B cell (primary cell): Measurements from ENCODE around the gene OR1L8. TPM values are rescaled to one million over a fixed set of nuclear protein-coding genes. Genes with fewer than 3 reads are reported as not detected.

Source experiments
- ATAC-seq: fragments of 200-7000 bp; cut with Tn5 transposase; one replicate; pipeline ENCODE4 v1.10.0; 2021; ENCODE audit warnings: low read depth, mild to moderate bottlenecking, moderate number of reproducible peaks, moderate library complexity
- CTCF ChIA-PET: fragments of 350-600 bp; sonication (Branson Sonifier 250); formaldehyde crosslinking; loops from one replicate; lab custom pipeline; 2021; ENCODE audit warnings: antibody characterized with exemption, inconsistent platforms; lab: Charles Lee
- POLR2A ChIA-PET: fragments of 350-600 bp; sonication (Branson Sonifier 250); formaldehyde crosslinking; loops from one replicate; lab custom pipeline; 2021; ENCODE audit warnings: antibody characterized with exemption; lab: Charles Lee
- DNase-seq: peaks from one replicate; pipeline ENCODE4 v3.0.0; 2013
- H2AFZ ChIP-seq: 2 replicates; pipeline ENCODE4 v1.6.1; 2012; ENCODE audit warnings: mild to moderate bottlenecking, low read depth, low read length; ENCODE audit not compliant: insufficient read depth, poor library complexity, severe bottlenecking
- H3K27ac ChIP-seq, 2 donors: 1 replicate in 1 of 2; 2 replicates in 1 of 2; pipeline ENCODE4 v1.5.1; 2012 to 2013; ENCODE audit warnings: low read length in 2 of 2, mild to moderate bottlenecking in 2 of 2, moderate library complexity in 1 of 2
- H3K27me3 ChIP-seq, 4 experiments: fragments of 200-600 bp in 1 of 4; sonication (generic) in 1 of 4; replicated peaks in 1 of 4; 1 replicate in 2 of 4; 2 replicates in 2 of 4; pipeline versions ENCODE4 v1.6.1 to v1.7.0; 2013 to 2016; ENCODE audit warnings: low read length in 3 of 4, mild to moderate bottlenecking in 2 of 4, mixed read lengths in 1 of 4, moderate library complexity in 1 of 4; ENCODE audit not compliant: insufficient read depth in 4 of 4, control insufficient read depth in 3 of 4; ENCODE audit errors: control extremely low read depth in 1 of 4
- H3K36me3 ChIP-seq, 2 experiments: replicated peaks in 1 of 2; 1 replicate in 1 of 2; 2 replicates in 1 of 2; pipeline versions ENCODE4 v1.6.1 to v1.7.1; 2013; ENCODE audit warnings: low read length in 1 of 2; ENCODE audit not compliant: insufficient read depth in 2 of 2, control insufficient read depth in 1 of 2; ENCODE audit errors: control extremely low read depth in 1 of 2, extremely low read depth in 1 of 2
- H3K4me1 ChIP-seq, 2 donors: fragments of 200-600 bp in 1 of 2; sonication (generic) in 1 of 2; 1 replicate in 1 of 2; 2 replicates in 1 of 2; pipeline versions ENCODE4 v1.5.1 to v1.6.1; 2013 to 2017; ENCODE audit warnings: low read length in 2 of 2; ENCODE audit not compliant: control insufficient read depth in 2 of 2, insufficient read depth in 2 of 2
- H3K4me2 ChIP-seq: replicated peaks from 2 replicates; pipeline ENCODE3; 2012; ENCODE audit warnings: mild to moderate bottlenecking, low read depth, low read length; ENCODE audit not compliant: poor library complexity, severe bottlenecking
- H3K4me3 ChIP-seq, 5 experiments: fragments of 200-600 bp in 1 of 5; sonication (generic) in 1 of 5; 1 replicate in 3 of 5; 2 replicates in 2 of 5; pipeline versions ENCODE4 v1.5.1 to v1.7.0; 2011 to 2016; ENCODE audit warnings: low read length in 4 of 5, mild to moderate bottlenecking in 4 of 5, low read depth in 2 of 5, control low read depth in 1 of 5, moderate library complexity in 1 of 5; ENCODE audit not compliant: insufficient read depth in 1 of 5; ENCODE audit errors: control extremely low read depth in 1 of 5, extremely low read depth in 1 of 5
- H3K79me2 ChIP-seq: fragments of 200-600 bp; sonication (generic); one replicate; pipeline ENCODE4 v1.6.0; 2016; ENCODE audit warnings: low read length; ENCODE audit not compliant: control insufficient read depth, insufficient read depth
- H3K9ac ChIP-seq: fragments of 200-600 bp; sonication (generic); 2 replicates; pipeline ENCODE4 v1.6.1; 2017; ENCODE audit warnings: mild to moderate bottlenecking, low read length, moderate library complexity
- H3K9me3 ChIP-seq, 3 donors: one replicate each; pipeline versions ENCODE4 v1.6.1 to v1.7.1; 2013; ENCODE audit warnings: low read length in 2 of 3; ENCODE audit not compliant: control insufficient read depth in 2 of 3, insufficient read depth in 1 of 3; ENCODE audit errors: control extremely low read depth in 1 of 3
- H4K20me1 ChIP-seq: 2 replicates; pipeline ENCODE4 v1.6.0; 2012; ENCODE audit warnings: mild to moderate bottlenecking, low read length; ENCODE audit not compliant: insufficient read depth, control insufficient read depth, poor library complexity, severe bottlenecking
- H3K27ac Mint-ChIP-seq: one replicate; pipeline ENCODE4 v1.8.0; 2021; ENCODE audit warnings: mixed read lengths
- H3K27me3 Mint-ChIP-seq: one replicate; pipeline ENCODE4 v1.8.0; 2021; ENCODE audit warnings: mixed read lengths
- H3K4me1 Mint-ChIP-seq: one replicate; pipeline ENCODE4 v1.8.0; 2021; ENCODE audit warnings: mixed read lengths
- H3K4me3 Mint-ChIP-seq: one replicate; pipeline ENCODE4 v1.8.0; 2021; ENCODE audit warnings: mixed read lengths
- H3K9me3 Mint-ChIP-seq: one replicate; pipeline ENCODE4 v1.8.0; 2022; ENCODE audit warnings: mixed read lengths; ENCODE audit not compliant: insufficient read depth
- EZH2 ChIP-seq: IDR thresholded peaks from 2 replicates; pipeline ENCODE4 v1.6.1; 2012; ENCODE audit warnings: borderline replicate concordance, low read depth, mild to moderate bottlenecking, moderate library complexity, low read length; ENCODE audit not compliant: insufficient read depth, poor library complexity, severe bottlenecking
- WGBS: methylation state at CpG from one replicate; pipeline ENCODE4 v1.1.5; 2013; ENCODE audit warnings: missing lambda C conversion rate; ENCODE audit not compliant: insufficient coverage; 5-methylcytosine and 5-hydroxymethylcytosine counted together
- intact Hi-C: fragments of 100-400 bp; cut with micrococcal nuclease; formaldehyde crosslinking; loops from one replicate; pipeline ENCODE4 v1.10.0; 2022
- polyA plus RNA-seq: library from polyadenylated mRNA; depleted of rRNA; stranded (reverse); fragments of >200 nt; gene quantifications from 2 replicates; pipeline ENCODE4 v1.2.3, GENCODE V29; 2012
- total RNA-seq, 2 donors: library from RNA; stranded (reverse); fragments of 120-200 nt in 1 of 2; gene quantifications; 1 replicate in 1 of 2; 2 replicates in 1 of 2; pipeline versions ENCODE4 v1.2.3 to v1.2.4, GENCODE V29; 2013 to 2022
- TF ChIP-seq, protein P1 (sequence below): fragments of 200-600 bp; IDR thresholded peaks from one replicate; pipeline ENCODE4 v1.8.0; 2022; ENCODE audit warnings: antibody characterized with exemption, mild to moderate bottlenecking

OR1L8 gene
- total and polyA plus RNA-seq, 2 donors (not counting 1 experiment from before 2014, with no cell fraction given), result not detected

DNA sequence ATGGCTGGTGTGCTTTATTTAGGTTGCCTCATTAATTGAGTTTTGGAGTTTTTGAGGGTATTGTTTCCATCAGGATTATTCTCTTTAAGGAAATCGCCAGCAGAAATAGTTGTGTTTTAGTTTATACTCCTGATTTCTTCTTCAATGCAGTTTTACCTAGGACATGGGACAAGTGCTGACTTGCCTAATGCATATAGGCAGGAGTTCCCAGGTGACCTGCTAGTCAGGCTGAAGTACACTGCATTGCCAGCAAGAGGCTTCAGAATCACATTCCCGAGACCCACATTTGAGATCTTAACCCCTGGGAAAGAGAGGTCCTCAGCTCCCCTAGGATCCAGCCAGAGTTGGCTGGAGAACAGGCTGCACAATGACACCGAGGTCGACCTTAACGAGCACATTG lies 31.8 kb downstream of the OR1L8 start:
- POLR2A ChIA-PET, result no interaction called here
- no peak overlapping the region for H3K27ac Mint-ChIP-seq
- H3K36me3 ChIP-seq, result no peaks in the 10 kb centered on the region
- no peak overlapping the region for H3K27ac ChIP-seq
- ATAC-seq (no peak), DNase-seq (no peak)
- peaks cover 0 to 3% (median 1%) of the 10 kb centered on the region in 4 experiments for H3K27me3 ChIP-seq
- no peak overlapping the region for H3K4me3 Mint-ChIP-seq
- H3K9me3 ChIP-seq, result no peaks in the 10 kb centered on the region
- no peaks in the 10 kb centered on the region for H3K79me2 ChIP-seq
- no peaks in the 10 kb centered on the region for H3K9me3 Mint-ChIP-seq
- intact Hi-C loops, result no loop called here
- no peaks in the 10 kb centered on the region for H3K4me1 ChIP-seq
- H3K4me1 Mint-ChIP-seq, result no peaks in the 10 kb centered on the region
- no peaks in the 10 kb centered on the region for H4K20me1 ChIP-seq
- peaks cover 41% of the 10 kb centered on the region for H3K27me3 Mint-ChIP-seq
- no peak overlapping the region for H3K4me3 ChIP-seq
- H2AFZ ChIP-seq, result no peak overlapping the region
- no peak overlapping the region for H3K9ac ChIP-seq
- no peak overlapping the region for H3K4me2 ChIP-seq
- 100% methylated on average over 1 of the region's 5 CpGs for WGBS
- CTCF ChIA-PET, result no interaction called here
- TF ChIP-seq, protein P1, sequence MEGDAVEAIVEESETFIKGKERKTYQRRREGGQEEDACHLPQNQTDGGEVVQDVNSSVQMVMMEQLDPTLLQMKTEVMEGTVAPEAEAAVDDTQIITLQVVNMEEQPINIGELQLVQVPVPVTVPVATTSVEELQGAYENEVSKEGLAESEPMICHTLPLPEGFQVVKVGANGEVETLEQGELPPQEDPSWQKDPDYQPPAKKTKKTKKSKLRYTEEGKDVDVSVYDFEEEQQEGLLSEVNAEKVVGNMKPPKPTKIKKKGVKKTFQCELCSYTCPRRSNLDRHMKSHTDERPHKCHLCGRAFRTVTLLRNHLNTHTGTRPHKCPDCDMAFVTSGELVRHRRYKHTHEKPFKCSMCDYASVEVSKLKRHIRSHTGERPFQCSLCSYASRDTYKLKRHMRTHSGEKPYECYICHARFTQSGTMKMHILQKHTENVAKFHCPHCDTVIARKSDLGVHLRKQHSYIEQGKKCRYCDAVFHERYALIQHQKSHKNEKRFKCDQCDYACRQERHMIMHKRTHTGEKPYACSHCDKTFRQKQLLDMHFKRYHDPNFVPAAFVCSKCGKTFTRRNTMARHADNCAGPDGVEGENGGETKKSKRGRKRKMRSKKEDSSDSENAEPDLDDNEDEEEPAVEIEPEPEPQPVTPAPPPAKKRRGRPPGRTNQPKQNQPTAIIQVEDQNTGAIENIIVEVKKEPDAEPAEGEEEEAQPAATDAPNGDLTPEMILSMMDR, result no peak
- no peak for TF ChIP-seq EZH2

DNA sequence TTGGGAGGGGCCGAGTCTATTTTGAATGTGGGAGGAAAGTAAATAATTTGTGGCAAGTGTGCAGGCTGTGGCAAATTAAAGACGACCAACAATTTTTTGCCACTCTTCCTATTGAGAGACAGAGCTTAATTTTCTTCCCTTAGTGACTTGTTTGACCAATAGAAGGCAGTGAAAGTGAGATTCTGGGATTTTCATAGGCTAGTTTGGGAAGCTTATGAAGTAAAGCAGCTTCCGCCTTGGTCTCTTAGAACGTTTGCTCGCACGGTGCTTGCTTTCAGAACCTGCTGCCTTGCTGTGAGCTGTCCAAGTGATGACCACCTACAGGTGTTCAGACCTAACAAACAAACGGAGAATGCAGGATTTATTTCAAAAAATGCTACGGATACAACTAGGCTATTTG lies 37.0 kb downstream of the OR1L8 start:
- H3K9ac ChIP-seq, result no peak overlapping the region
- H3K4me3 ChIP-seq, result no peak overlapping the region
- no peak overlapping the region for H3K27ac ChIP-seq
- no peaks in the 10 kb centered on the region for H4K20me1 ChIP-seq
- ATAC-seq (no peak), DNase-seq (no peak)
- H3K4me1 Mint-ChIP-seq, result no peaks in the 10 kb centered on the region
- H3K27ac Mint-ChIP-seq, result no peak overlapping the region
- no peaks in the 10 kb centered on the region for H3K9me3 Mint-ChIP-seq
- H3K4me1 ChIP-seq, result no peaks in the 10 kb centered on the region
- no peak overlapping the region for H3K4me3 Mint-ChIP-seq
- H3K9me3 ChIP-seq, result no peaks in the 10 kb centered on the region
- intact Hi-C loops, result no loop called here
- H3K36me3 ChIP-seq, result no peaks in the 10 kb centered on the region
- H2AFZ ChIP-seq, result no peak overlapping the region
- 73% methylated on average over 4 of the region's 8 CpGs for WGBS
- POLR2A ChIA-PET, result no interaction called here
- peaks cover 35% of the 10 kb centered on the region for H3K27me3 Mint-ChIP-seq
- H3K4me2 ChIP-seq, result no peak overlapping the region
- H3K79me2 ChIP-seq, result no peaks in the 10 kb centered on the region
- H3K27me3 ChIP-seq, result peaks cover 0 to 8% (median 2%) of the 10 kb centered on the region in 4 experiments
- CTCF ChIA-PET, result no interaction called here
- TF ChIP-seq EZH2, result no peak
- TF ChIP-seq, protein P1, result no peak
